GM19025 (cell line): ENCODE results near the gene PVALEF.

Experiments
- ATAC-seq: cut with Tn5 transposase; IDR thresholded peaks from one replicate; pipeline ENCODE4 v1.9.1; 2021; ENCODE audit warnings: mild to moderate bottlenecking, low read depth, moderate library complexity; ENCODE audit not compliant: unreplicated experiment

Gene PVALEF

GRCh38 chr17:81231766-81232581, 66.7 kb downstream of the PVALEF start:
- ATAC-seq, result no peak
